ENCODE data around the gene OR12D2.

- TF ChIP-seq CTCF (conservative IDR thresholded peaks at IDR 0.05): no peak
- TF ChIP-seq ZFX (IDR thresholded peaks at IDR 0.05): no peak
These were observed 26.7 kb upstream of the OR12D2 start, which contains the start of gene OR5V1 for GRCh38 chr6:29368765-29369164.
